ENCODE measurements around the gene GOLGA2.
A peak's percentile ranks its signal among the peaks of the same experiment; 100 is the strongest.

The GOLGA2 gene

GRCh38 chr9:128259156-128259555 is 16.7 kb downstream of the GOLGA2 start:
- TF ChIP-seq CTCF (IDR thresholded peaks at IDR 0.05; ENCODE audit: unreplicated experiment in 3 of 3): no peak
- Mint-ChIP-seq H3K9me3 (no peaks in the 10 kb centered on the region), H3K4me1 (peaks cover 5% of the 10 kb centered on the region), H3K27me3 (ENCODE audit: low read depth) (no peaks in the 10 kb centered on the region), H3K27ac (no peak overlapping the region), H3K36me3 (ENCODE audit: low read depth) (peaks cover 51% of the 10 kb centered on the region), H3K4me3 (no peak overlapping the region)

GRCh38 chr9:128258326-128258725 is 17.5 kb downstream of the GOLGA2 start:
- TF ChIP-seq CTCF (IDR thresholded peaks at IDR 0.05; ENCODE audit: unreplicated experiment in 3 of 3): no peak
- H3K4me3 Mint-ChIP-seq: no peak overlapping the region
- no peaks in the 10 kb centered on the region for H3K9me3 Mint-ChIP-seq
- peaks cover 51% of the 10 kb centered on the region for H3K36me3 Mint-ChIP-seq (ENCODE audit: low read depth)
- no peak overlapping the region for H3K27ac Mint-ChIP-seq
- peaks cover 5% of the 10 kb centered on the region for H3K4me1 Mint-ChIP-seq
- H3K27me3 Mint-ChIP-seq (ENCODE audit: low read depth): no peaks in the 10 kb centered on the region

GRCh38 chr9:128257907-128258306 is 17.9 kb downstream of the GOLGA2 start:
- no peaks in the 10 kb centered on the region for H3K27me3 Mint-ChIP-seq (ENCODE audit: low read depth)
- H3K36me3 Mint-ChIP-seq (ENCODE audit: low read depth): peaks cover 47% of the 10 kb centered on the region
- H3K4me1 Mint-ChIP-seq: peaks cover 5% of the 10 kb centered on the region
- TF ChIP-seq CTCF (IDR thresholded peaks at IDR 0.05; ENCODE audit: unreplicated experiment in 3 of 3): no peak
- H3K4me3 Mint-ChIP-seq: no peak overlapping the region
- H3K9me3 Mint-ChIP-seq: no peaks in the 10 kb centered on the region
- peak overlapping the region in 2 of 3 experiments; percentile 70 to 81 for H3K27ac Mint-ChIP-seq

- Mint-ChIP-seq H3K9me3 (no peaks in the 10 kb centered on the region), H3K4me3 (no peak overlapping the region), H3K27ac (peak overlapping the region in 2 of 3 experiments; percentile 70 to 81), H3K27me3 (ENCODE audit: low read depth) (no peaks in the 10 kb centered on the region), H3K36me3 (ENCODE audit: low read depth) (peaks cover 43% of the 10 kb centered on the region), H3K4me1 (peaks cover 5% of the 10 kb centered on the region)
- no peak for TF ChIP-seq CTCF (IDR thresholded peaks at IDR 0.05; ENCODE audit: unreplicated experiment in 3 of 3)
Measured at GRCh38 chr9:128257086-128257825, 18.6 kb downstream of the GOLGA2 start.

GRCh38 chr9:128254855-128255759 is 20.7 kb downstream of the GOLGA2 start:
- H3K36me3 Mint-ChIP-seq (ENCODE audit: low read depth): peaks cover 36% of the 10 kb centered on the region
- peaks cover 17% of the 10 kb centered on the region for H3K4me1 Mint-ChIP-seq
- H3K27ac Mint-ChIP-seq: peak overlapping the region; percentile 67 to 74 (median 67)
- H3K9me3 Mint-ChIP-seq: no peaks in the 10 kb centered on the region
- H3K4me3 Mint-ChIP-seq: peak overlapping the region in 1 of 3 experiments; percentile 46
- peak; percentile 78 to 85 (median 82) for TF ChIP-seq CTCF (IDR thresholded peaks at IDR 0.05; ENCODE audit: unreplicated experiment in 3 of 3)
- H3K27me3 Mint-ChIP-seq (ENCODE audit: low read depth): no peaks in the 10 kb centered on the region
